Common myeloid progenitor, CD34-positive (primary cell): ENCODE measurements around the gene ALK.
A peak's percentile ranks its signal among the peaks of the same experiment; 100 is the strongest.

Experiments
- CTCF ChIA-PET: fragments of 350-600 bp; sonication (Branson Sonifier 250); formaldehyde crosslinking; loops from one replicate; lab custom pipeline; 2021; ENCODE audit warnings: antibody characterized with exemption; lab: Charles Lee
- POLR2A ChIA-PET: fragments of 350-600 bp; sonication (Branson Sonifier 250); formaldehyde crosslinking; loops from one replicate; lab custom pipeline; 2021; ENCODE audit warnings: antibody characterized with exemption; lab: Charles Lee
- DNase-seq, 3 donors: peaks; one replicate each; pipeline versions ENCODE4 v3.0.0 to v3.0.0-alpha.2; 2013
- H3K27ac ChIP-seq, 2 experiments: 1 replicate in 1 of 2; 2 replicates in 1 of 2; pipeline ENCODE4 v1.7.0; 2013; ENCODE audit warnings: inconsistent platforms in 2 of 2, low read length in 2 of 2, mild to moderate bottlenecking in 2 of 2, low read depth in 1 of 2, moderate library complexity in 1 of 2; ENCODE audit not compliant: severe bottlenecking in 2 of 2, insufficient read depth in 1 of 2, poor library complexity in 1 of 2
- H3K27me3 ChIP-seq, 5 experiments: replicated peaks in 2 of 5; 1 replicate in 3 of 5; 2 replicates in 2 of 5; pipeline versions ENCODE4 v1.6.1 to v1.7.0; 2013; ENCODE audit warnings: low read length in 4 of 5, mild to moderate bottlenecking in 2 of 5, moderate library complexity in 2 of 5, inconsistent platforms in 1 of 5; ENCODE audit not compliant: insufficient read depth in 5 of 5, control insufficient read depth in 4 of 5
- H3K36me3 ChIP-seq, 4 experiments: 1 replicate in 2 of 4; 2 replicates in 2 of 4; pipeline versions ENCODE4 v1.6.1 to v1.7.0; 2013; ENCODE audit warnings: low read length in 3 of 4, control low read depth in 1 of 4, mild to moderate bottlenecking in 1 of 4; ENCODE audit not compliant: control insufficient read depth in 4 of 4, insufficient read depth in 4 of 4
- H3K4me1 ChIP-seq, 4 experiments: 1 replicate in 3 of 4; 2 replicates in 1 of 4; pipeline versions ENCODE4 v1.6.1 to v1.7.1; 2013; ENCODE audit warnings: low read length in 3 of 4, mild to moderate bottlenecking in 3 of 4, control low read depth in 1 of 4, inconsistent platforms in 1 of 4, moderate library complexity in 1 of 4; ENCODE audit not compliant: control insufficient read depth in 4 of 4, insufficient read depth in 4 of 4; ENCODE audit errors: control extremely low read depth in 1 of 4
- H3K4me3 ChIP-seq, 7 experiments: 1 replicate in 4 of 7; 2 replicates in 3 of 7; pipeline versions ENCODE4 v1.5.1 to v1.7.0; 2013; ENCODE audit warnings: mild to moderate bottlenecking in 7 of 7, low read length in 6 of 7, moderate library complexity in 6 of 7, inconsistent platforms in 2 of 7, low read depth in 2 of 7, control low read depth in 1 of 7; ENCODE audit not compliant: insufficient read depth in 4 of 7, control insufficient read depth in 1 of 7; ENCODE audit errors: extremely low read depth in 1 of 7
- H3K9me3 ChIP-seq, 5 experiments: 1 replicate in 4 of 5; 2 replicates in 1 of 5; pipeline versions ENCODE4 v1.6.1 to v1.7.1; 2013; ENCODE audit warnings: low read length in 4 of 5, mild to moderate bottlenecking in 2 of 5, inconsistent platforms in 1 of 5, low read depth in 1 of 5, moderate library complexity in 1 of 5; ENCODE audit not compliant: control insufficient read depth in 4 of 5, insufficient read depth in 2 of 5; ENCODE audit errors: control extremely low read depth in 1 of 5
- WGBS: methylation state at CpG from one replicate; pipeline ENCODE4 v1.1.5; 2013; ENCODE audit not compliant: insufficient coverage; 5-methylcytosine and 5-hydroxymethylcytosine counted together

The ALK gene

DNA sequence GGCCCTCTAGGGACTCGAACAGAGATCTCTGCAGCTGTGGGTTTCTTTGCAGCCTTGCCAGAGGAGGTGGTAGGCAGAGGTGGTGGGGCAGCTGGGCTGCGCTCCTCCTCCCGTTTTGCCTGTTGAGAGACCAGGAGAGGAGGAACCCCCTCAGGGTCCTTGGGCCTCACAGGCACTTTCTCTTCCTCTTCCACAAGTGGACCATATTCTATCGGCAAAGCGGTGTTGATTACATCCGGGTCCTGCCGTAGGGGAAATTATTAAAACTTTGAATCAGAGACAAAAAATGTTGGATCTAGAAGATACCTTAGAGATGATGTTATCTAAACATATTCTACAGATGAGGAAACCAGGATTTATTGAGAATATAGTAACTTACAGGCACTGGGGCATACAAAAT is 727.7 kb downstream of the ALK start:
- Histone ChIP-seq H3K4me1 (peaks cover 8 to 36% (median 19%) of the 10 kb centered on the region in 4 experiments), H3K27ac (peak overlapping the region in 1 of 2 experiments; percentile 58), H3K27me3 (no peaks in the 10 kb centered on the region), H3K9me3 (no peaks in the 10 kb centered on the region), H3K4me3 (no peak overlapping the region), H3K36me3 (no peaks in the 10 kb centered on the region)
- ChIA-PET CTCF (interaction anchor here (0.6 to 1.4 kb wide), 5 partner anchors 11 to 751 kb away, joined by 3 to 6 read pairs (median 4); no protein-coding TSS in a partner anchor), POLR2A (no interaction called here)
- WGBS: 93% methylated on average over 3 of the region's 7 CpGs
- DNase-seq: no peak

DNA sequence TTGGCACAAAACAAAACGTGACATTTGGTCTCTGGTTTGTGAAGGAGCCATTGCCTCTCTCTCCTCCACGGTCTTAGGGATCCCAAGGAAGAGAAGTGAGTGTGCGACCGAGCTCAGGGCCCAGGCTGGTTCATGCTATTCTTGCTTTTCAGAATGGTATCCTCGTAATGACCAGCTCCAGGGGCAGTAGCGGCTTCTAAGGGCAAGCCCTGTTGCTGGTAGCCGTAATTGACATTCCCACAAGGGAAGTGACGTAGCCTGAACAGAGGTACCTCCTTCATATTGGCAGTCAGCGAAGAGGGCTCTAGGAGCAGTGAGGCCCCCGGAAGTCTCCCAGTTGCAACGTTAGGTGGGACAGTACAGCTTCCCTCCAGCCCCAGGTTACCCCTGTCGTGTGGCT is 728.3 kb downstream of the ALK start:
- Histone ChIP-seq H3K27me3 (no peaks in the 10 kb centered on the region), H3K36me3 (peaks cover 0 to 2% (median 0%) of the 10 kb centered on the region in 4 experiments), H3K9me3 (no peaks in the 10 kb centered on the region), H3K27ac (peak overlapping the region in 1 of 2 experiments; percentile 58), H3K4me3 (peak overlapping the region in 1 of 7 experiments; percentile 34), H3K4me1 (peaks cover 9 to 36% (median 19%) of the 10 kb centered on the region in 4 experiments)
- POLR2A ChIA-PET: no interaction called here
- no peak for DNase-seq
- WGBS: 96% methylated on average over 12 of the region's 12 CpGs
- CTCF ChIA-PET: interaction anchor here (1.0 to 1.4 kb wide), 3 partner anchors 11 to 370 kb away, joined by 3 to 5 read pairs (median 4); no protein-coding TSS in a partner anchor

DNA sequence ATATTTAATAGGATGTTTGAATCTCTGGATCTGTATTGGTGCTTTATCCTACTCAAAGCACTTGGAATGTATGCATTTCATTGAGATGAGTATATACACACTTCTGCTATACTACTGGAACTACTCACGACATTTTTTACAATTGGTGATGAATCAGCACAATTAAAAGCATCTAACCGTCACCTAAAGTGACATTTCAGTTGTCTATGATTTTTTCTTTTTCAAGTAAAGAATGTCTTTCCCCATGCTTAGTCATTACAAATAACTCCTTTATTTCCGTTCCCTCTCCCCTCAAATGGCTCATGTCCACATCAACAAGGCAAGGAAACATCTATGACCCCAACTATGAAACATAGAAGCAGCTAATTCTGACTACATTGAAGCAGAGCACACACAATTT is 728.9 kb downstream of the ALK start:
- POLR2A ChIA-PET: no interaction called here
- peaks cover 9 to 36% (median 19%) of the 10 kb centered on the region in 4 experiments for H3K4me1 ChIP-seq
- H3K9me3 ChIP-seq: peaks cover 0 to under 1% (median 0%) of the 10 kb centered on the region in 5 experiments
- peak overlapping the region; percentile 41 to 58 for H3K27ac ChIP-seq
- peak overlapping the region in 2 of 7 experiments; percentile 31 to 34 for H3K4me3 ChIP-seq
- peaks cover 0 to 2% (median 0%) of the 10 kb centered on the region in 4 experiments for H3K36me3 ChIP-seq
- CTCF ChIA-PET: interaction anchor here (1.1 kb wide), 1 partner anchor 369 kb away, joined by 5 read pairs; no protein-coding TSS in a partner anchor
- H3K27me3 ChIP-seq: no peaks in the 10 kb centered on the region
- peak; percentile 16 to 77 (median 72) for DNase-seq
- 0% methylated on average over 2 of the region's 3 CpGs for WGBS

DNA sequence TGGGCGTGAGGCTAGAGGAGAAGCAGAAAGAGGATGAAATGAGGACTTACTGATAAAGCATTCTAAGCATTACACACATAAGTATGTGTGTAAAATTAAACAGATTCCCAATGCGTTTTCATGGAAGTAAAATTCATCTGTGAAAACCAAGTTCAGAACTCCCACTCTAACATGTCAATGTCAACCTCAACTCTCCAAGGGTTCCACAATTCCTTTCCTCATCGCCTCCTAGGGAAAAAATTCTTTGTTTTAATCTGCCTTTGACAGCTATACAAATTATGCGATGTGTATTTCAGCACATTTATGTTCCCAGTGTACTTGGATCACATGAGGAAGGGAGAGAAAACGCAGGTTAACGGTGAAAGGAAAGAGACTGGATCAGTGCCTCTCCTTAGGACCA is 729.6 kb downstream of the ALK start:
- Histone ChIP-seq H3K27me3 (no peaks in the 10 kb centered on the region), H3K4me1 (peaks cover 9 to 36% (median 19%) of the 10 kb centered on the region in 4 experiments), H3K27ac (peak overlapping the region in 1 of 2 experiments; percentile 29), H3K9me3 (peaks cover 0 to 5% (median 2%) of the 10 kb centered on the region in 5 experiments), H3K36me3 (peaks cover 0 to 5% (median 2%) of the 10 kb centered on the region in 4 experiments), H3K4me3 (peak overlapping the region in 1 of 7 experiments; percentile 5)
- ChIA-PET POLR2A (no interaction called here), CTCF (no interaction called here)
- peak in 1 of 3 donors; percentile 15 for DNase-seq
- WGBS: 85% methylated on average over 4 of the region's 6 CpGs

DNA sequence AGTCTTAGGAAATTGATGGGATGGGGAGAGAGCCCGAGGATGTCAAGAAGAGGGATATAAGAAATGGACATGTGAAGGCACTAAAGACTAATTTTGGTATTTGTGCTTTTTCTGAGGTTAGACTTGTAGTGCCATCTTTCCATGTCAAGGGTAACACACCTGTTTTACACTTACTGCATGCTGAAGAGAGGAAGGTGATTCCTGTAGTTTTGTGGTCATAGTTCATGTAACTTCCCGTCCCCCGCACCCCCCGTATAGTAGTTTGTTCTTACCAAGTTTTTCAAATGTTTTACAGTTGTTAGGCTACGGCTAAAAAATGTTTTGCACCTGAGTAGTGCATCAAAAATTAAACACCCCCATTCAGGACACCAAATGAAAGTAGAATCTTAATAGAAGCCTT is 732.3 kb downstream of the ALK start:
- H3K36me3 ChIP-seq: peaks cover 0 to 6% (median 2%) of the 10 kb centered on the region in 4 experiments
- ChIA-PET POLR2A (no interaction called here), CTCF (interaction anchor here (1.4 kb wide), 1 partner anchor 230 kb away, joined by 4 read pairs; no protein-coding TSS in a partner anchor)
- H3K27me3 ChIP-seq: no peaks in the 10 kb centered on the region
- peaks cover 0 to 5% (median 2%) of the 10 kb centered on the region in 5 experiments for H3K9me3 ChIP-seq
- DNase-seq: peak in 1 of 3 donors; percentile 89
- H3K4me1 ChIP-seq: peaks cover 9 to 35% (median 17%) of the 10 kb centered on the region in 4 experiments
- H3K4me3 ChIP-seq: peak overlapping the region in 1 of 7 experiments; percentile 31
- H3K27ac ChIP-seq: no peak overlapping the region
- 100% methylated on average over 1 of the region's 5 CpGs for WGBS

DNA sequence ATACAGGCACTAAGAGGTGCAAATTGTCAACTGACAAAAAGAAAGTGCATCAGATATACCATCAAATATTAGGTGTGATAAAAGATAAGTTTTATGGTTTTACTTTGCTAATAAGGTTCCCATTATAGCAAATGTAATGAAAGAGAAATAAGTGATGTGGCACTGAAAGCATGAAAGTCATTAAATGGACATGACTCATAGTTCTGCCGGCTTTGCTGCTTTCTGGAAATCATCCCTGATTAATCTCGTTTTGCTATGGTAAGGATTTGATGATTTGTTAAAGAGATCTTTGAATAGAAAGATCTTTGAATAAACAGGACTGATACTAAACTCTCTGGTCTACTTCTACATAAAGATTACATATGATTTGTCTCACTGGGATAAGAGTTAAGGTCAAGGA is 733.5 kb downstream of the ALK start:
- WGBS: 100% methylated on average over 1 of the region's 2 CpGs
- CTCF ChIA-PET: interaction anchor here (1.7 kb wide), 1 partner anchor 8 kb away, joined by 6 read pairs; no protein-coding TSS in a partner anchor
- POLR2A ChIA-PET: no interaction called here
- Histone ChIP-seq H3K4me3 (no peak overlapping the region), H3K27me3 (no peaks in the 10 kb centered on the region), H3K36me3 (peaks cover 0 to 8% (median 3%) of the 10 kb centered on the region in 4 experiments), H3K27ac (no peak overlapping the region), H3K4me1 (peaks cover 9 to 25% (median 12%) of the 10 kb centered on the region in 4 experiments), H3K9me3 (peaks cover 0 to 5% (median 2%) of the 10 kb centered on the region in 5 experiments)
- DNase-seq: no peak

DNA sequence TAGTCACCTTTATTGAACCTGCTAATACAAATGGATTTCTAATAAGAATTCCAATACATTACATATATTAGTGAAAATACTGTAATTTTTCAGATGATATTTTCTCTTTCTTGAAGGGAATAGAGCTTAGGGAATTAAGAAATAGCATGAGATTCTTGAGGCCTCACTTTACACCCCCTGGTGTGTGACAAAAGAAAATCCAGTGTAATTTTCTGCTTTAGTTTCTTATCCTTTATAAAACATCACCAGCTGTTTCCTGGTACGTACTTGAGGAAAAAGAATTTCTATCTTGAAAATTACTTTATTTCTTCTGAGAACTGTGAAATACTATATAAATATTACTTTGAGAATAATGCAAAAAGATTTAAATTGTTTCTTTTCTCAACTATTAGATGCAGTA is 734.6 kb downstream of the ALK start:
- no CpG with 5 or more reads among the region's 1 CpG for WGBS
- peaks cover 0 to 5% (median 2%) of the 10 kb centered on the region in 5 experiments for H3K9me3 ChIP-seq
- H3K36me3 ChIP-seq: peaks cover 0 to 16% (median 3%) of the 10 kb centered on the region in 4 experiments
- H3K4me1 ChIP-seq: peaks cover 6 to 14% (median 9%) of the 10 kb centered on the region in 4 experiments
- no peak overlapping the region for H3K27ac ChIP-seq
- no peak overlapping the region for H3K4me3 ChIP-seq
- ChIA-PET CTCF (interaction anchor here (1.4 to 1.7 kb wide), 2 partner anchors 9 to 30 kb away, joined by 3 to 6 read pairs; no protein-coding TSS in a partner anchor), POLR2A (no interaction called here)
- H3K27me3 ChIP-seq: no peaks in the 10 kb centered on the region
- peak in 1 of 3 donors; percentile 65 for DNase-seq
